Astrocyte (in vitro differentiated cells and primary cell): ENCODE results near the gene C1orf94. TPM values are rescaled to one million over a fixed set of nuclear protein-coding genes. Genes with fewer than 3 reads are reported as not detected.

Source experiments
- DNase-seq: peaks from one replicate; pipeline ENCODE4 v3.0.0-alpha.2; 2010; ENCODE audit warnings: low read depth
- FAIRE-seq: peaks from 2 replicates; lab custom pipeline; 2011; peaks lifted over from hg19 to GRCh38; lab: Jason Lieb, UNC
- H2AFZ ChIP-seq: 2 replicates; pipeline ENCODE4 v1.6.0; 2012; ENCODE audit warnings: low read depth, low read length, inconsistent platforms
- H3K27ac ChIP-seq: 2 replicates; pipeline ENCODE4 v1.5.1; 2011; ENCODE audit warnings: low read depth, low read length, inconsistent platforms
- H3K27me3 ChIP-seq: 2 replicates; pipeline ENCODE4 v1.6.0; 2011; ENCODE audit warnings: low read length, inconsistent platforms; ENCODE audit not compliant: insufficient read depth
- H3K36me3 ChIP-seq: 2 replicates; pipeline ENCODE4 v1.5.1; 2011; ENCODE audit warnings: low read length, inconsistent platforms; ENCODE audit not compliant: insufficient read depth
- H3K4me1 ChIP-seq: 2 replicates; pipeline ENCODE4 v1.5.1; 2011; ENCODE audit warnings: low read length, inconsistent platforms; ENCODE audit not compliant: insufficient read depth
- H3K4me2 ChIP-seq: 2 replicates; pipeline ENCODE4 v1.6.0; 2012; ENCODE audit warnings: low read length, inconsistent platforms
- H3K4me3 ChIP-seq: 2 replicates; pipeline ENCODE4 v1.5.1; 2011; ENCODE audit warnings: low read depth, mild to moderate bottlenecking, low read length, inconsistent platforms; ENCODE audit not compliant: insufficient read depth
- H3K79me2 ChIP-seq: 2 replicates; pipeline ENCODE4 v1.6.0; 2012; ENCODE audit warnings: mild to moderate bottlenecking, low read length, inconsistent platforms; ENCODE audit not compliant: insufficient read depth
- H3K9ac ChIP-seq: 2 replicates; pipeline ENCODE4 v1.6.0; 2012; ENCODE audit warnings: mild to moderate bottlenecking, low read length, inconsistent platforms
- H3K9me3 ChIP-seq: 2 replicates; pipeline ENCODE4 v1.5.1; 2012; ENCODE audit warnings: low read depth, mild to moderate bottlenecking, low read length, inconsistent platforms; ENCODE audit not compliant: insufficient read depth
- H4K20me1 ChIP-seq: 2 replicates; pipeline ENCODE4 v1.6.0; 2012; ENCODE audit warnings: low read length, inconsistent platforms; ENCODE audit not compliant: insufficient read depth
- H3K27ac Mint-ChIP-seq: one replicate; pipeline ENCODE4 v1.8.0; 2021; ENCODE audit warnings: mild to moderate bottlenecking, mixed read lengths; ENCODE audit not compliant: unreplicated experiment
- H3K27me3 Mint-ChIP-seq: one replicate; pipeline ENCODE4 v1.8.0; 2021; ENCODE audit warnings: low read depth, mixed read lengths; ENCODE audit not compliant: unreplicated experiment
- H3K36me3 Mint-ChIP-seq: one replicate; pipeline ENCODE4 v1.8.0; 2021; ENCODE audit warnings: low read depth, mixed read lengths; ENCODE audit not compliant: unreplicated experiment
- H3K4me1 Mint-ChIP-seq: one replicate; pipeline ENCODE4 v1.8.0; 2021; ENCODE audit warnings: low read depth, mixed read lengths; ENCODE audit not compliant: unreplicated experiment
- H3K4me3 Mint-ChIP-seq: one replicate; pipeline ENCODE4 v1.8.0; 2021; ENCODE audit warnings: mild to moderate bottlenecking, moderate library complexity, mixed read lengths; ENCODE audit not compliant: unreplicated experiment
- H3K9me3 Mint-ChIP-seq: one replicate; pipeline ENCODE4 v1.8.0; 2021; ENCODE audit warnings: mild to moderate bottlenecking, mixed read lengths; ENCODE audit not compliant: unreplicated experiment
- EZH2 ChIP-seq: IDR thresholded peaks from 2 replicates; pipeline ENCODE4 v1.6.1; 2012; ENCODE audit warnings: mild to moderate bottlenecking, low read length, inconsistent platforms; ENCODE audit not compliant: insufficient read depth
- total RNA-seq: library from RNA; stranded (reverse); gene quantifications from 2 replicates; pipeline ENCODE4 v1.2.1, GENCODE V29; 2021
- TF ChIP-seq, protein P1 (sequence below): IDR thresholded peaks from 2 replicates; pipeline ENCODE4 v1.5.1; 2011; ENCODE audit warnings: low read depth, mild to moderate bottlenecking, inconsistent platforms, low read length, moderate library complexity; ENCODE audit not compliant: insufficient read depth

C1orf94 gene
- total RNA-seq, 1 donor from 2014 or later, result 0.70 TPM

DNA sequence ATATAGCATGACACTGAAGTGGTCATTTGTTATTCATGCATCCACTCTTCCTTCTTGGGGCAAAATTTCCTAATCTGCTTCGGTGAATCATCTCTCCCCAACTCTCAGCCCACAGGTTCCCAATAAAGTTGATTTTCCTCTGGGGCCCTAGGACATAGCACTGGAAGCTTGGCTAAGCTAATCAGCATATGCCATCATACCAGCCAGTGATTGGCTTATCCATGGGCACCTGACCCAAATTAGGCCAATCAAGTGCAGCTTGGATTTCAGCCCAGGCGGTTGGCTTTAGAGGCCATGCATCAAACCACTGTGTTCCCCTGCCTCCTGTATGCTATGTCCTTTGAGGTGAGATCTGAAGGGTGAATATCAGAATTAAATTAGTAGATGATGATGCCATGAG is 58.9 kb downstream of the C1orf94 start:
- FAIRE-seq, result no peak
- TF ChIP-seq, protein P1, sequence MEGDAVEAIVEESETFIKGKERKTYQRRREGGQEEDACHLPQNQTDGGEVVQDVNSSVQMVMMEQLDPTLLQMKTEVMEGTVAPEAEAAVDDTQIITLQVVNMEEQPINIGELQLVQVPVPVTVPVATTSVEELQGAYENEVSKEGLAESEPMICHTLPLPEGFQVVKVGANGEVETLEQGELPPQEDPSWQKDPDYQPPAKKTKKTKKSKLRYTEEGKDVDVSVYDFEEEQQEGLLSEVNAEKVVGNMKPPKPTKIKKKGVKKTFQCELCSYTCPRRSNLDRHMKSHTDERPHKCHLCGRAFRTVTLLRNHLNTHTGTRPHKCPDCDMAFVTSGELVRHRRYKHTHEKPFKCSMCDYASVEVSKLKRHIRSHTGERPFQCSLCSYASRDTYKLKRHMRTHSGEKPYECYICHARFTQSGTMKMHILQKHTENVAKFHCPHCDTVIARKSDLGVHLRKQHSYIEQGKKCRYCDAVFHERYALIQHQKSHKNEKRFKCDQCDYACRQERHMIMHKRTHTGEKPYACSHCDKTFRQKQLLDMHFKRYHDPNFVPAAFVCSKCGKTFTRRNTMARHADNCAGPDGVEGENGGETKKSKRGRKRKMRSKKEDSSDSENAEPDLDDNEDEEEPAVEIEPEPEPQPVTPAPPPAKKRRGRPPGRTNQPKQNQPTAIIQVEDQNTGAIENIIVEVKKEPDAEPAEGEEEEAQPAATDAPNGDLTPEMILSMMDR, result no peak
- TF ChIP-seq EZH2, result no peak

DNA sequence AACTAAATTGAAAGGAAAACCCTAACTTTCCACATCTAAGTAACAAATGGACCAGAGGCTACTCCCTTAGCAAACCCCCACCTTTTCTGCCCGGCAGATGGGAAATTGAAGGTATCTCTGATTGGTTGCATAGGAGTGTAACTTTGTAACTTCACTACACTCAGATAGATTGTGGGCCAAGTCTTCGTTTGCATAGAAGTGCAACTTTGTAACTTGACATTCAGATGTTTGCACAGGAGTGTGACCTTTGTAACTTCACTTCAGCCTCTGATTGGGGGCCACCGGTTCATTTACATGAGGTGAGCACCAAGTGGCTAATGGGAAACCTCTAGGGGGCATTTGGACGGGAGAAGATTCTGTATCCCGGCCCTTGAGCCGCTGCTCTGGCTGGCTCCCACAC is 59.4 kb downstream of the C1orf94 start:
- no peak for FAIRE-seq
- Histone ChIP-seq H3K9me3 (peaks cover 11% of the 10 kb centered on the region), H3K79me2 (no peaks in the 10 kb centered on the region), H3K9ac (no peak overlapping the region), H3K4me3 (no peak overlapping the region), H2AFZ (no peak overlapping the region), H3K4me2 (no peak overlapping the region), H3K36me3 (no peaks in the 10 kb centered on the region), H3K4me1 (no peaks in the 10 kb centered on the region), H3K27me3 (no peaks in the 10 kb centered on the region), H3K27ac (no peak overlapping the region), H4K20me1 (no peaks in the 10 kb centered on the region)
- peaks cover 13% of the 10 kb centered on the region for H3K27me3 Mint-ChIP-seq
- no peak for DNase-seq
- H3K4me1 Mint-ChIP-seq, result no peaks in the 10 kb centered on the region
- H3K9me3 Mint-ChIP-seq, result peaks cover 3% of the 10 kb centered on the region
- H3K27ac Mint-ChIP-seq, result no peak overlapping the region
- H3K36me3 Mint-ChIP-seq, result no peaks in the 10 kb centered on the region
- H3K4me3 Mint-ChIP-seq, result no peak overlapping the region
- no peak for TF ChIP-seq EZH2
- TF ChIP-seq, protein P1, result no peak

More for the DNA sequence above, 58.9 kb downstream of the C1orf94 start:
- Histone ChIP-seq H3K27me3 (no peaks in the 10 kb centered on the region), H3K27ac (no peak overlapping the region), H4K20me1 (no peaks in the 10 kb centered on the region), H3K79me2 (no peaks in the 10 kb centered on the region), H3K36me3 (no peaks in the 10 kb centered on the region), H3K4me2 (no peak overlapping the region), H3K9ac (no peak overlapping the region), H3K9me3 (peaks cover 11% of the 10 kb centered on the region), H3K4me3 (no peak overlapping the region), H2AFZ (no peak overlapping the region), H3K4me1 (no peaks in the 10 kb centered on the region)
- Mint-ChIP-seq H3K36me3 (no peaks in the 10 kb centered on the region), H3K27me3 (peaks cover 18% of the 10 kb centered on the region), H3K4me1 (no peaks in the 10 kb centered on the region), H3K27ac (no peak overlapping the region), H3K4me3 (no peak overlapping the region), H3K9me3 (peaks cover 3% of the 10 kb centered on the region)
- DNase-seq, result no peak

DNA sequence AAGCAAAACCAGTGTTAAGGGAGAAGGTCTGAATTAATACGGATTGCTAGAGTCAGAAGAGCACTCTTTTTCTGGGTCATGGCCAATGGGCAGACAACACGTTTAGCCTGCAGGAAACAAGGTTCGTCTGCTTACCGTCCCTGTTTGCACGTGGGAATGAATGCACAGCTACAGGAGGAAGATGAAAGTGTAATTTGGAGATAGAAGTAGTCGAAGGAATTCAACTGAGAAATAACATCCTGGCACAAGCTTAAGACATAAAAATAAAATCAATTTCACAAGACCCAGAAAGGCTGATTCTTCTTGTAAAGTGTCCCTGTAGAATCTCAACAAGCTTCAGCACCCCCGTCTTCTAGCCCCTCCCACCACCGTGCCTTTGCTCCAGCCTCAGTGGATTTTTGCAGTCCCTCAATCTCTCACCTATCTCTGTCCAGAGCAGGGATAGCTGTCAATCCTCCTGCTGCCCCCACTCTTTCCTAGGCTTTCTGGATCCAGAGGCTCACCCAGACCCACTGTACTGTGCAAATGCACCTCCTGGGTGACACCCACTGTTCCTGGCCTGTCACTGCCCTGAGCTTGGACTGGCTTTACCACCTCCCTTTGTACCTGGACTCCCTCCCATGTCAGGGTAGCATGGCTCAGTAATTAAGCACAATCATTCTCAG is 60.6 kb downstream of the C1orf94 start:
- peaks cover 11% of the 10 kb centered on the region for H3K9me3 ChIP-seq
- TF ChIP-seq, protein P1, result no peak
- no peak for TF ChIP-seq EZH2
- no peaks in the 10 kb centered on the region for H3K27me3 ChIP-seq
- Mint-ChIP-seq H3K27ac (no peak overlapping the region), H3K36me3 (no peaks in the 10 kb centered on the region), H3K27me3 (peaks cover 13% of the 10 kb centered on the region), H3K9me3 (peaks cover 3% of the 10 kb centered on the region), H3K4me1 (no peaks in the 10 kb centered on the region), H3K4me3 (no peak overlapping the region)
- H4K20me1 ChIP-seq, result no peaks in the 10 kb centered on the region
- H3K9ac ChIP-seq, result no peak overlapping the region
- no peak for FAIRE-seq
- no peak overlapping the region for H3K27ac ChIP-seq
- H3K4me3 ChIP-seq, result no peak overlapping the region
- H3K36me3 ChIP-seq, result no peaks in the 10 kb centered on the region
- H3K4me2 ChIP-seq, result no peak overlapping the region
- H3K4me1 ChIP-seq, result no peaks in the 10 kb centered on the region
- H2AFZ ChIP-seq, result no peak overlapping the region
- no peak for DNase-seq
- no peaks in the 10 kb centered on the region for H3K79me2 ChIP-seq
